Measurements from ENCODE around the gene ZMYM4.
"Not testable (repeated sequence)": the region's sequence is repeated elsewhere in the genome, so short reads cannot be mapped to it uniquely, and the experiment has no call there.

- not testable (repeated sequence) for TF ChIP-seq CTCF (IDR thresholded peaks at IDR 0.05; ENCODE audit: low read depth, low read length); POLR2A (IDR thresholded peaks at IDR 0.05; ENCODE audit: extremely low read depth, insufficient read length); MYC (IDR thresholded peaks at IDR 0.05; ENCODE audit: low read depth, low read length); MAX (IDR thresholded peaks at IDR 0.05; ENCODE audit: low read depth, low read length)
Observed at GRCh38 chr1:35236772-35237171, 31.7 kb upstream of the ZMYM4 start.

Measured in NB4 (cell line).